HAP-1 (cell line): ENCODE results near the gene DLGAP1.
"Not testable (repeated sequence)": the region's sequence is repeated elsewhere in the genome, so short reads cannot be mapped to it uniquely, and the experiment has no call there.

Experiments used
- DNase-seq, 2 experiments: peaks; one replicate each; pipeline ENCODE4 v3.0.0-alpha.2; 2016 to 2020; ENCODE audit warnings: low spot score in 2 of 2
- H3K27me3 ChIP-seq: fragments of 250-450 bp; sonication (Bioruptor Pico); 2 replicates; pipeline ENCODE4 v1.5.1; 2020; ENCODE audit warnings: low read depth, mild to moderate bottlenecking, moderate library complexity
- H3K36me3 ChIP-seq: fragments of 250-450 bp; sonication (Bioruptor Pico); replicated peaks from 2 replicates; pipeline ENCODE4 v1.5.1; 2020; ENCODE audit warnings: mild to moderate bottlenecking
- H3K4me1 ChIP-seq: fragments of 250-450 bp; sonication (Bioruptor Pico); 2 replicates; pipeline ENCODE4 v1.5.1; 2020; ENCODE audit warnings: mild to moderate bottlenecking
- H3K4me3 ChIP-seq: fragments of 250-450 bp; sonication (Bioruptor Pico); 2 replicates; pipeline ENCODE4 v1.5.1; 2020; ENCODE audit warnings: mild to moderate bottlenecking, moderate library complexity
- H3K9me3 ChIP-seq: fragments of 250-450 bp; sonication (Bioruptor Pico); 2 replicates; pipeline ENCODE4 v1.5.1; 2020; ENCODE audit warnings: mild to moderate bottlenecking, moderate library complexity
- in situ Hi-C: fragments of 300-500 bp; cut with MboI; formaldehyde crosslinking; loops from 3 replicates; pipeline ENCODE4 v1.14.3; 2020; ENCODE audit warnings: low sequenced_read_pairs, inconsistent platforms, mixed read lengths

DLGAP1 gene

GRCh38 chr18:3663870-3664512 lies 791.1 kb downstream of the DLGAP1 start:
- Histone ChIP-seq H3K9me3 (0 out of 2 replicates have a peak, but pooled peaks cover 2% of the 10 kb centered on the region), H3K4me1 (peaks cover 10% of the 10 kb centered on the region), H3K27me3 (no peaks in the 10 kb centered on the region), H3K4me3 (no peak overlapping the region), H3K36me3 (no peaks in the 10 kb centered on the region)
- in situ Hi-C loops, result loop anchor here (10.0 kb wide), 1 partner anchor 219 kb away; no protein-coding TSS in a partner anchor
- DNase-seq, result no peak

GRCh38 chr18:3661989-3662388 lies 793.1 kb downstream of the DLGAP1 start:
- Histone ChIP-seq H3K27me3 (no peaks in the 10 kb centered on the region), H3K4me1 (peaks cover 10% of the 10 kb centered on the region), H3K9me3 (0 out of 2 replicates have a peak, but pooled peaks cover 2% of the 10 kb centered on the region), H3K4me3 (no peak overlapping the region), H3K36me3 (no peaks in the 10 kb centered on the region)
- in situ Hi-C loops, result loop anchor here (10.0 kb wide), 1 partner anchor 217 kb away; no protein-coding TSS in a partner anchor
- DNase-seq, result no peak

GRCh38 chr18:3660739-3661515 lies 794.2 kb downstream of the DLGAP1 start:
- H3K9me3 ChIP-seq, result 0 out of 2 replicates have a peak, but pooled peaks cover 2% of the 10 kb centered on the region
- peaks cover 7% of the 10 kb centered on the region for H3K4me1 ChIP-seq
- in situ Hi-C loops, result loop anchor here (10.0 kb wide), 1 partner anchor 216 kb away; no protein-coding TSS in a partner anchor
- DNase-seq, result no peak
- H3K36me3 ChIP-seq, result no peaks in the 10 kb centered on the region
- H3K27me3 ChIP-seq, result no peaks in the 10 kb centered on the region
- no peak overlapping the region for H3K4me3 ChIP-seq

- no peak for DNase-seq
- H3K36me3 ChIP-seq, result no peaks in the 10 kb centered on the region
- in situ Hi-C loops, result no loop called here
These were observed 796.6 kb downstream of the DLGAP1 start for GRCh38 chr18:3658529-3658928.

GRCh38 chr18:3655254-3656050 lies 799.7 kb downstream of the DLGAP1 start:
- no peaks in the 10 kb centered on the region for H3K4me1 ChIP-seq
- in situ Hi-C loops, result no loop called here
- no peaks in the 10 kb centered on the region for H3K36me3 ChIP-seq
- no peaks in the 10 kb centered on the region for H3K9me3 ChIP-seq
- H3K4me3 ChIP-seq, result no peak overlapping the region
- DNase-seq, result no peak
- H3K27me3 ChIP-seq, result no peaks in the 10 kb centered on the region

More at GRCh38 chr18:3658529-3658928, 796.6 kb downstream of the DLGAP1 start:
- no peak overlapping the region for H3K4me3 ChIP-seq
- H3K4me1 ChIP-seq, result no peaks in the 10 kb centered on the region
- no peaks in the 10 kb centered on the region for H3K27me3 ChIP-seq
- H3K9me3 ChIP-seq, result 0 out of 2 replicates have a peak, but pooled peaks cover 2% of the 10 kb centered on the region

- H3K27me3 ChIP-seq, result no peaks in the 10 kb centered on the region
- no peaks in the 10 kb centered on the region for H3K9me3 ChIP-seq
- H3K36me3 ChIP-seq, result no peaks in the 10 kb centered on the region
- no peaks in the 10 kb centered on the region for H3K4me1 ChIP-seq
- in situ Hi-C loops, result no loop called here
- DNase-seq, result no peak
- no peak overlapping the region for H3K4me3 ChIP-seq
These were observed 800.5 kb downstream of the DLGAP1 start for GRCh38 chr18:3654442-3655253.

- no peaks in the 10 kb centered on the region for H3K9me3 ChIP-seq
- no peaks in the 10 kb centered on the region for H3K27me3 ChIP-seq
- DNase-seq, result no peak
- peaks cover under 1% of the 10 kb centered on the region for H3K4me1 ChIP-seq
- in situ Hi-C loops, result no loop called here
- no peaks in the 10 kb centered on the region for H3K36me3 ChIP-seq
- H3K4me3 ChIP-seq, result no peak overlapping the region
These were observed 801.2 kb downstream of the DLGAP1 start for GRCh38 chr18:3653851-3654441.

GRCh38 chr18:3653263-3653850 lies 801.8 kb downstream of the DLGAP1 start:
- Histone ChIP-seq H3K4me3 (no peak overlapping the region), H3K36me3 (no peaks in the 10 kb centered on the region), H3K9me3 (no peaks in the 10 kb centered on the region), H3K27me3 (no peaks in the 10 kb centered on the region), H3K4me1 (peaks cover 7% of the 10 kb centered on the region)
- no peak for DNase-seq
- in situ Hi-C loops, result no loop called here

GRCh38 chr18:3652380-3653262 lies 802.5 kb downstream of the DLGAP1 start:
- Histone ChIP-seq H3K4me1 (peaks cover 9% of the 10 kb centered on the region), H3K36me3 (no peaks in the 10 kb centered on the region), H3K4me3 (no peak overlapping the region), H3K27me3 (no peaks in the 10 kb centered on the region), H3K9me3 (no peaks in the 10 kb centered on the region)
- in situ Hi-C loops, result no loop called here
- DNase-seq, result no peak

GRCh38 chr18:3651266-3651665 lies 803.8 kb downstream of the DLGAP1 start:
- H3K4me3 ChIP-seq, result no peak overlapping the region
- DNase-seq, result no peak
- H3K9me3 ChIP-seq, result no peaks in the 10 kb centered on the region
- no peaks in the 10 kb centered on the region for H3K27me3 ChIP-seq
- in situ Hi-C loops, result no loop called here
- no peaks in the 10 kb centered on the region for H3K36me3 ChIP-seq
- H3K4me1 ChIP-seq, result peaks cover 9% of the 10 kb centered on the region

- H3K27me3 ChIP-seq, H3K36me3 ChIP-seq, H3K9me3 ChIP-seq, DNase-seq, H3K4me3 ChIP-seq, in situ Hi-C loops, H3K4me1 ChIP-seq: not testable (repeated sequence)
These were observed 804.5 kb downstream of the DLGAP1 start for GRCh38 chr18:3650521-3651042.
